Measurements from ENCODE around the gene SULT2A1.
"Not testable (repeated sequence)": the region's sequence is repeated elsewhere in the genome, so short reads cannot be mapped to it uniquely, and the experiment has no call there.

The SULT2A1 gene, protein sequence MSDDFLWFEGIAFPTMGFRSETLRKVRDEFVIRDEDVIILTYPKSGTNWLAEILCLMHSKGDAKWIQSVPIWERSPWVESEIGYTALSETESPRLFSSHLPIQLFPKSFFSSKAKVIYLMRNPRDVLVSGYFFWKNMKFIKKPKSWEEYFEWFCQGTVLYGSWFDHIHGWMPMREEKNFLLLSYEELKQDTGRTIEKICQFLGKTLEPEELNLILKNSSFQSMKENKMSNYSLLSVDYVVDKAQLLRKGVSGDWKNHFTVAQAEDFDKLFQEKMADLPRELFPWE

DNA sequence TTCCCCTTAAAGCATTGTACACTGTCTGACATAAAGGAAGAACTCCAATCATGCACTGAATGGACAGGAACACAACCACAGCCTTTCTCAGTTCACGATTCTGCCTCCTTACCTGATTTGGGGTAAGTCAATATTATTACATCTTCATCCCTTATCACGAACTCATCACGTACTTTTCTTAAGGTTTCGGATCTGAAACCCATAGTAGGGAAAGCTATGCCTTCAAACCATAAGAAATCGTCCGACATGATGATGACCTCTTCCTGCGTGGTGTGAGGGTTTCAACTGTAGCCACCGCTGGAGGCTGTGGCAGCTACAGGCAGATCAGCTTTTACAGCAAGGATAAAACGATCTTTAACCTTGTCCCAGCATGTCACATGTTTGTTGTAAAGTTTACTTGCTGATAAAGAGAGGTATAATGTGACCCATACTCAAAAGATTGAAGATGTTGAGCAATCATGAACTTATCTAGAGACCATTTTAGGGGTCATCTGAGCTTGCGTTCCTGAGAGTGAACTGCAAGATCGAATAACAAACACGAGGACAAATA lies at the start of gene SULT2A1:
Gene SULT2A1 (minus strand): TSS at position 306 of the 550 bp plus-strand sequence. CDS start 58 bp downstream, at position 248.
- no peak for DNase-seq

DNA sequence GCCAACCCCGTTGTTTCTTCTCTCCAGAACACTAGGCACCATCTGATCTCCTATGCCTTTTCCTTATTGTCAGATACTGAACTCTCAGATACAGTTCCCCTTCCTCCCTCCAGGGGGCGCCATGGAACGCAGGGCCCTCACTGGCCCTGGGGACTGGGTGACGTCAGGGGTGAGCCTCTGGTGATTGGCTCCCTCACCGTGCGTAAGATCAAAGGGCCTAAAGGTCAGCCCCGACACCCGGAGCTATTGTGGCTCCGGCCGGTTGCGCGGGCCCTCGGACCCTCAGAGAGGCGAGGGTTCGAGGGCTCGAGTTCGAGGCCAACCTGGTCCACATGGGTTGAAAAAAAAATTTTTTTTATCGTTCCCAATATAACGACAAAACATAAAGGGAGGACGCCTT lies 42.5 kb upstream of the SULT2A1 start:
- DNase-seq = not testable (repeated sequence)

DNA sequence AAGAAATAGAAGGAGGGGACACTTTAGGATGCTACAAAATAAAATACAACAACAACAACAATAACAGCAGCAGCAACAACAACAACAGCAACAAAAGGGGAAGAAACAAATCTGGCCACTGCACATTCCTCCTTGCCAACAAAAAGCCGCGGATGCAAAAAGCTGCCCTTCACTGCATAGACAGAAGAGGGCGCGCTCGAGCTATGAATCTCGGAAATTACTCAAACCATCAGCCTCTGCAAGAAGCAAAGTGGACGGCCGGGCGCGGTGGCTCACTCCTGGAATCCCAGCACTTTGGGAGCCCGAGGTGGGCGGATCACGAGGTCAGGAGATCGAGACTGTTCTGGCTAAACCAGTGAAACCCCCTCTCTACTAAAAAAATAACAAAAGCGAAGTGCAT lies 34.0 kb upstream of the SULT2A1 start:
- DNase-seq = not testable (repeated sequence)

DNA sequence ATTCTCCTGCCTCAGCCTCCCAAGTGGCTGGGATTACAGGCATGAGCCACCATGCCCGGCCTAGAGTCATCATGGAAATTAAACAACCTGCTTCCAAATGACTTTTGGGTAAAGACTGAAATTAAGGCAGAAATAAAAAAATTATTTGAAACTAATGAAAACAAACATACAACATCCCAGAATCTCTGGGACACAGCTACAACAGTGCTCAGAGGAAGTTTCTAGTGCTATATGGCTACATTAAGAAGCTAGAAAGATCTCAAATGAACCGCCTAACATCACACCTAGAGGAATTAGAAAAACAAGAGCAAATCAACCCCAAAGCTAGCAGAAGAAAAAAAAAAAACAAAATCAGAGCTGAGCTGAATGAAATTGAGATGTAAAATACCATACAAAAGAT lies 24.1 kb upstream of the SULT2A1 start:
- DNase-seq = not testable (repeated sequence)

DNA sequence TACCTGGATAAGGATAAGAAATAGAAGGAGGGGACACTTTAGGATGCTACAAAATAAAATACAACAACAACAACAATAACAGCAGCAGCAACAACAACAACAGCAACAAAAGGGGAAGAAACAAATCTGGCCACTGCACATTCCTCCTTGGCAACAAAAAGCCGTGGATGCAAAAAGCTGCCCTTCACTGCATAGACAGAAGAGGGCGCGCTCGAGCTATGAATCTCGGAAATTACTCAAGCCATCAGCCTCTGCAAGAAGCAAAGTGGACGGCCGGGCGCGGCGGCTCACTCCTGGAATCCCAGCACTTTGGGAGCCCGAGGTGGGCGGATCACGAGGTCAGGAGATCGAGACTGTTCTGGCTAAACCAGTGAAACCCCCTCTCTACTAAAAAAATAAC lies 23.2 kb upstream of the SULT2A1 start:
- not testable (repeated sequence) for DNase-seq

DNA sequence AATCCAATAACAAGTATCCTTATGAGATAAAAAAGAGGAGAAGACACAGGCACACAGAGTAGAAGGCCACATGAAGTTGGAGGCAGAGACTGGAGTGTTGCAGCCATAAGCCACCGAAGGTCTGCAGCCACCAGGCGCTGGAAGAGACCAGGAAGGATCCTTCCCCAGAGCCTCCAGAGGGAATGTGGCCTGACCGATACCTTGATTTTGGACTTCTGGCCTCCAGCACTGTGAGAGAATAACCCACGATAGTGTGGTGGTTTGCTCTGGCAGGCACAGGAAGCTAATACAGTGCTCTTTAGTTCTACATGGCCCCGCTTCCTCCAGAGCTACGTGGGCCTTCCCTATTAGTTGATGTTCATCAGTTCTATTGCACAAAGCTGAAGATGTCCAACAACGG lies 15.3 kb upstream of the SULT2A1 start:
- DNase-seq = no peak

DNA sequence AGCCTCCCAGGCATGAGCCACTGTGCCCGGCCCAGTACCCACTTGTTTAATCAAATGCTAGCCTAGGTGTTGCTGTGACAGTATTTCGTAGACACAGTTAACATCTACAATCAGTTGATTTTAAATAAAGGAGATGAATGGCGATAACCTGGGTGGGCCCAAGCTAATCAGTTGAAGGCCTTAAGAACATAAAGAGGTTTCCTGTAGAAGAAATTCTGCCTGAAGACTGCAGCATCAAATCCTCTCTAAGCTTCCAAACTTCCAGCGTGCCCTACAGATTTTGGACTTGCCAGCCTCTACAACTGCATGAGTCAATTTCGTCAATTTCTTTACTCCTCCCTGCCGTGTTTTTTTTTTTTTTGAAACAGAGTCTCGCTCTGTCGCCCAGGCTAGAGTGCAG lies 13.2 kb upstream of the SULT2A1 start:
- no peak for DNase-seq

DNA sequence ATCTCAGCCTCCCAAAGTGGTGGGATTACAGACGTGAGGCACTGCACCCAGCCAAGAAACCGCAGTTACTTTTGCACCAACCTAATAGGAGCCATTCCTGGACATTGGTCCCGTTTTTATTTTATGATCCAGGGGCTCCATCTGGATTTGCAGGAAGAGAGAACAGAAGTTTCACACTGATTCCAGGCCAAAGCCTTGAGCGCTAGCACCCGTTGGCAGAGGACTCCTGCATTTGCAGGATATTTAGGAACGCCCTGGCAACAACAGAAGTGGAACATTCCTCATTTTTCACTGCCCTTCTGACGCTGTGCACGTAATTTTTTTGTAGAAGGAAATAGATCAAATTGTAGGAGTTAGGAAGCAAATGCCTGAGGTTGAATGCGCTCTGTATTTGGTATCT lies 11.7 kb upstream of the SULT2A1 start:
- DNase-seq = no peak

DNA sequence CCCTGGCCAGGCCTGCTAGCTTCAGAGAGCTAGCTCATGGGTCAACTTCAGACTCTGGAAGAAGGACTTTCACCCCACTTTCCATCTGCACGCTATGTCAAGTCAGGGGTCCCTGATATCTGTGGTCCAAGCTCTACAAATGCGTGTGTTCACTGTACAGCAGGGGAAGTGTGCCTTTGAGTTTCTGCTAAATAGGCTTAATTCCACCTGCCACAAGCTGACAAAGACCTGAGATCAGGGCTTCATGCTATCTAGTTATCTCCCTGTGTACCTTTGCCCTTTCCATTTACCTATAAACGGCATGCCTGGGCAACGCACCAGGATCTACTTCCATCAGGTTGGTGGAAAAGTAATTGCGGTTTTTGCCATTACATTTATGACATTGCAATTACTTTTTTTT lies 10.7 kb upstream of the SULT2A1 start:
- DNase-seq = no peak

DNA sequence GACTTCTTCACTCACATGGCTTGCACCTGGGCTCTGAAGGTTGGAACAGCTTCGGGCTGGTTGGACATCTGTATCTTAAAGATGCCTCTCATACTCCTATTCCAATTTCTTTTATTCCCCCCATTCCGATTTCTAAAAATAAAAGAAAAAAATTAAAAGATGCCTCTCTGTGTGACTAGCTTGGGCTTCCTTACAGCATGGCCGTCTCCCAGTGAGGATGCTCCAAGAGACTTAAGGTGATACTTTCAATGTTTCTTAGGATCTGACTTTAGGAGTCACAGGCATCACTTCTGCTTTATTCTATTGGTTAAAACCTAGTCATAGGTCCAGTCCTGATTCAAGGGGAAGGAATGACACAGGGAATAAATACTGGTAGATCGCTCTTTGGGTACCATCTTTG lies 9.9 kb upstream of the SULT2A1 start:
- DNase-seq = no peak

DNA sequence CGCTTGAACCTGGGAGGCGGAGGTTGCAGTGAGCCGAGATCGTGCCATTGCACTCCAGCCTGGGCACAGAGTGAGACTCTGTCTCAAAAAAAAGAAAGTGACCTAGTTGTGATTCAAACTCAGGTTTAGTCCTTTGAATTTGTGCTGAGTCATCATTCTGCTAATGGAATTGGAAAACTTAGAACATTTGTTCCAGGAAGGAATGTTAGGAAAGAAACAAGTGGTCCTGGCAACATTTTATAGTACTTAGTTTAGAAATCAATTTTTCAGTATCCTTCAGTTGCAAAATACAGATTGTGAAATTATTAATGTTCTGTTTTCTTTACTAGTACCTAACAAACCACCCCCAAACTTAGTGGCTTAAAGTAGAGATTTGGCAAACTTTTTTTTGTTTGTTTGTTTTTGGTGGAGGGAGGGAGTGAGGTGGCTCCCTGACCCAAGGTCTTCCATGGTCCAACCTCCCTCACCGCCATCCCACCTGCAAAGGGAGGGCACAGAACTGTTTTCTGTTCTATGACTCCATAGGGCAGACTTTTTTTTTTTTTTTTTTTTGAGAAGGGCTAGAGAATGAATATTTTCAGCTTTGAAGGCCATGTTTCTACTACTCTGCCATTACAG lies 9.2 kb upstream of the SULT2A1 start:
- no peak for DNase-seq

DNA sequence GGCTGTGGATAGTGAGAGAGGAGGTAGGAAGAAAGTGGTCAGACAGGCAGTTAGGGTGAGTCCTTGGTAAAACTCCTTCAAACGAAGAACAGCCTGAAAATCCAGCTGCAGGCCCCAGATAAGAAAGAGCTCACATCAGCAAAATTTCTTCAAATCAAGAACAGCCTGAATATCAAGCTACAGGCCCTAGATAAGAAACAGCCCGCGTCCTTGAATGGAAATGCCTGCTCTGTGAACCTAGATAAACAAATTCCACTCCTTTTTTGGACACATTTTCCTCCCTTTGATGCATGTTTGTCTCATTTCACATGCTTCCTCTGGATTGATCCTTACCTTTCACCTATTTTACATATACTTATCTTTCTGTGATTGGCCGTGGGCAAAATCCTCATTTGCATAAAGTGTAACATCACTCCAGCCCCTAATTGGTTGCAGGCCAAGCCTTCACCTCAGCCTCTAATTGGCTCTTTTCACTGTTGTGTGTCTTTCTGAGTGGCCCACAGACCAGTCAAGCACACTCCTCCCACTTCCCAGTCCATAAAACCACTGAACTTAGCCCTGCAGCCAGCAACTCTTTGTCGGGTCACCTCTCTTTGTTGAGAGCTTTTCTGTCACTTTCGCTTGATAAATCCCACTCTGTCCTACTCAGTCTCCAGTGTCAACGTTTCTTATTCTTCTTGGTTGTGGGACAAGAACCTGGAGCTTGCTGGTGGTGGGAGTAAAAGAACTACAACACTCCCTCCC lies 6.0 kb upstream of the SULT2A1 start:
- DNase-seq = no peak

DNA sequence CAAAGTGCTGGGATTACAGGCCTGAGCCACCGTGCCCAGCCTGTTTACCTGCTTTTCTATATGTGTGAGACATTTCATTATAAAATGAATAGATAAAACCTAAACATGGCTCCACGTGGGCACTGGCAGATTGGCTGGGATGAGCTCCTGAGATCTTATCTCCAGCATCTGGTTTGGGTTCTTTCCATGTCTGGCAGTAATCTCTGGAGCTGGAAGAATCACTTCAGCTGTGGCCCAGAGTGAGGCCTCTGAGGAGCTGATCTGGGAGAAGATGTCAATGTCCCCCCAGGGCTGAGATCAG lies 5.5 kb upstream of the SULT2A1 start:
- DNase-seq = no peak

DNA sequence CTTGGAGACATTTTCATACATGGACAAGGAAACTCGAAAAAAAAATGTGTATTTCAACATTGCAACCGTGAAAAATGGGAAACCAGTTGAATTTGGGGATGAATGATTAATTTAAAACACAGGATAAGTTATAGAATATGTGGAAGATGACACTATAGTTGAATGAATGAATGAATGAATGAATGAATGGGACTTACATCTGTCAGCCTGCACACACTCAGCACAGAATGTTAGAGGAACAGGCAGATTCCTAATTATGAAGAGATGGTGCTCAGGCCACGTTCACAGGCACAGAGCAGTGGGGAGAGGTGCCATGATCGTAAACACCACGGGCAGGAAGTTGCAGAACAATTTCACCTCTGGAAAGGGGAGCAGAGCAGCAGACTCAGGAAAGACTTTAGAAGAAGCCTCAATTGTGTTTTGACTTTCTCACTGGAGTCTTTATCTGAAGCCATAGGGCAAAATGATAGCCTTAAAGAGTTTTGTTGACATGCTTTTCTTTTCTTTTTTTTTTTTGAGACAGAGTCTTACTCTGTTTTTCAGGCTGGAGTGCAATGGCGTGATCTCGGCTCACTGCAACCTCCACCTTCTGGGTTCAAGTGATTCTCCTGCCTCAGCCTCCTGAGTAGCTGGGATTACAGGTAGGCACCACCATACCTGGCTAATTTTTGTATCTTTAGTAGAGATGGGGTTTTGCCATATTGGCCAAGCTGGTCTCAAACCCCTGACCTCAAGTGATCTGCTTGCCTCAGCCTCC lies 4.9 kb upstream of the SULT2A1 start:
- DNase-seq = no peak

DNA sequence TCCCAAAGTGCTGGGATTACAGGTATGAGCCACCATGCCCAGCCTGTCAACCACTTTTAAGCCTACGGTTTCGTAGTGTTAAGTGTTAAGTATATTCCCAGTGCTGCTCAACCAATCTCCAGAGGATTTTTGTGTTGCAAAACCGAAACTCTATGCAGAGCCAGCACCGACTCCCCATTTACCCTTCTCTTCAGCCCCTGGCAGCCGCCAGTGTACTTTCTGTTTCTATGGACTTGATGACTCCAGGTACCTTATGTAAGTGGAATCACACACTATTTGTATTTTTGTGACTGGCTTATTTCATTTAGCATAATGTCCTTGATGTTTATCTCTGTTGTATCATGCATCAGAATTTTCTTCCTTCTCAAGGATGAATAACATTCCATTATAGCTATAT lies 1.1 kb downstream of the SULT2A1 start:
- no peak for DNase-seq

DNA sequence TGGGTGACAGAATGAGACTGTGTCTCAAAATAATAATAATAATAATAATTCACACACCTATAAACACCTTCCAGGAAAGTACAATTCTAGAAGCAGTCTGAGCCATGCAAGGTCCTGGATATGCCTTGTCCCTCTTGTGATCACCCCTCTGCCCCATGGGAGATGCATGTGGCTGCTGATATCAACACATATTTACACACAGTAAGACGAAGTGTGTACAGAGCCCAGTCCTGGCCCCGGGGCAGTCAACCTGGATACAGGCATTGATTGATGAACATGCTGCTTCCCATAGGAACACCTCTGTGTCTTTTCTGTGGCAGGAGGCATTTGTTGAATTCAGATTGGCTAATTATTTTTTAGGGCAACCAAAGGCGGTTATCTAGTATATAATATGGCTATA lies 3.2 kb downstream of the SULT2A1 start:
- no peak for DNase-seq

DNA sequence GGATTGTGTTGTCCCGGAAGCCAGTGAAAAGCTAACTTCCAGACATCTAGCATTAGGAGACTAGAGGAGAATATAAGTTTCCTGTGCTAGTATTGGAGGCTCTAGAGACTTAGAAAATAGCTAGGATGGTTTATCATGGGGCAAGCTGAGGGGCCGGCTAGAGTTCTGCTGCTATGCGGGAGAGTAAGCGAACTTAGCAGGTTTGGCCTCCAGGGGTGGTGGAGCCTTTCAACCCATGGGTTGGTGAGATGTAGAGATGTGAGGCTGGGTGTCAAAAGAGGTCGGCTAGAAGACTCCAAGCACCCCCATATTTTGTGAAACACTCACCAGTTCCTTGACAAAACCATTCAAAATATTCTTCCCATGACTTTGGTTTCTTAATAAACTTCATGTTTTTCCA lies 4.4 kb downstream of the SULT2A1 start:
- DNase-seq = no peak

DNA sequence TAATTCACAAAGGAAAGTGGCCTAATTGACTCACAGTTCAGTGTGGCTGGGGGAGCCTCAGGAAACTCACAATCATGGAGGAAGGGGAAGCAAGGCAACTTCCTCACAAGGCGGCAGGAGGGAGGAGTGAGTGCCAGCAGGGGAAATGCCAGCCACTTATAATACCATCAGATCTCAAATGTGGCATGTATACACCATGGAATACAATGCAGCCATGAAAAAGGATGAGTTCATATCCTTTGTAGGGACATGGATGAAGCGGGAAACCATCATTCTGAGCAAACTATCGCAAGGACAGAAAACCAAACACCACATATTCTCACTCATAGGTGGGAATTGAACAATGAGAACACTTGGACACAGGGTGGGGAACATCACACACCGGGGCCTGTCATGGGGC lies 6.7 kb downstream of the SULT2A1 start:
- DNase-seq = not testable (repeated sequence)

DNA sequence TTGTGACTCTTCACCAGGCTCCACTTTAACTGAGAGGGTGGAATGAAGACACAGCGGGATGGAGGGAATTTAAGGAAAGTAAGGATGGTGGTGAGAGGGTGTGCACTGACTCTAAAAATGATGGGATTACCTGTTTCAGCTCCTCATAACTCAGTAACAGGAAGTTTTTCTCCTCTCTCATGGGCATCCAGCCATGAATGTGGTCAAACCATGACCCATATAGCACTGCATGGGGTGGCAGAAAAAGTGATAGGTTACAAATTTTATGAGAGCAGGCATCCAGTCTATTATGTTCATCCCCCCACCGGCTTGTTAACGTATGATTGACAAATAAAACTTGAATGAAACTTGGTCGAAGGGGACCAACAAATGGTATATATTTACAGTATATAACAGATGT lies 7.2 kb downstream of the SULT2A1 start:
- no peak for DNase-seq

DNA sequence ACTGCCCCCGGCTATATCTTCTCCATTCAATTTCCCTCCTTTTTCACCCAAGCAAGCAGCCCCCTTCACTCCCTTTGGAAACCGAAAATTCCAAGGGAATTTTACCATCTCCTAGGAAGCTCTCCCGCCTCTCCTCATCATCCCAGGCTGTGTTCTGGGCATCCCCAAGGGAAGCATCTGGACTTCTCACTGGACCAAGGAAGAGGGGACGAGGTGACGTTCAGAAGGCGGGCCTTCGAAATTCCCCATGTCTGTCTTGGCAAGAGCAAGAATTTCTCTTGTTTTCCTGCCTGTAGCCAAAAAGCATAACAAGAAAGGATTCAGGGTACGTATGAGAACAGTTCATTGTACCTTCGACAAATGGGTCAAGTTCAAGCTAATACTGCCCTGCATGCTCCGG lies 20.9 kb downstream of the SULT2A1 start:
- no peak for DNase-seq

DNA sequence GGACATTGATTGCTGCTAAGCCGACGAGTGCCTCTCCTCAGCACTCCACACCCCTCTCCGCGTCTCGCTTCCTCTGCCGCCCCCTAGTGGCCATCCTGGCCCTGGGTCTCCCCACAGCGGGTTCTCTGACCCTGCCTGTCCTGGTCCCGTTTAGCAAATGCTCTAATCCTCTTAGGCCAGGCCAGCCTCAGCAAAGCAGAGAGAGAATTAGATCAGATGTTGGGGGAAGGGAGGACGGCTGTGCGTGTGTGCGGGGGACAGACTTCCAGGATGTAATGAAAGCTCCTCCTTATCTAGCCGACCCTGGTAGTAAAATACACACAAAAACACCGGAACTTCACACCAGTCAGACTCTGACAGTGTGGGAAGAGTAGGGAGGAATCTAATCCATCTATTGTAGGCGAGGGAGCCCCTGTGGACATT lies 22.6 kb downstream of the SULT2A1 start:
- peak; percentile 27 for DNase-seq

DNA sequence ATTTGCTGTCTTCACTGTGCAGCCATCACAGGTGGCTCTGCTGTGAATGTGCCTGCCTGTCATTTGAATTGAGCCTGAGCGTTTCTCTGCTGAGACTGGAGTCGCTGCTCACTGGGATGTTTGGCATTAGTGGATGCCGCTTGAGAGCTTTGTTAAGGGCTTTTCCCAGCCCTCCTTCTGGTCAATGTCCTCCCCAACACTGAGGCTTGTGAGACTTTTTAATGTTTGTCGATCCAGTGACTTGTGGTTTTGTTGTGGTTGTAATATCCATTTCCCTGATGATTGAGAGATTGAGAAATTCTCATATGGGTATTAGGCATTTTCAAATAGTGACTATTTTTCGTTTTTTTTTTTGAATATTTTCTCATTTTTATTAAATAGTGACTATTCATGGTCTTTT lies 24.5 kb downstream of the SULT2A1 start:
- DNase-seq = no peak

DNA sequence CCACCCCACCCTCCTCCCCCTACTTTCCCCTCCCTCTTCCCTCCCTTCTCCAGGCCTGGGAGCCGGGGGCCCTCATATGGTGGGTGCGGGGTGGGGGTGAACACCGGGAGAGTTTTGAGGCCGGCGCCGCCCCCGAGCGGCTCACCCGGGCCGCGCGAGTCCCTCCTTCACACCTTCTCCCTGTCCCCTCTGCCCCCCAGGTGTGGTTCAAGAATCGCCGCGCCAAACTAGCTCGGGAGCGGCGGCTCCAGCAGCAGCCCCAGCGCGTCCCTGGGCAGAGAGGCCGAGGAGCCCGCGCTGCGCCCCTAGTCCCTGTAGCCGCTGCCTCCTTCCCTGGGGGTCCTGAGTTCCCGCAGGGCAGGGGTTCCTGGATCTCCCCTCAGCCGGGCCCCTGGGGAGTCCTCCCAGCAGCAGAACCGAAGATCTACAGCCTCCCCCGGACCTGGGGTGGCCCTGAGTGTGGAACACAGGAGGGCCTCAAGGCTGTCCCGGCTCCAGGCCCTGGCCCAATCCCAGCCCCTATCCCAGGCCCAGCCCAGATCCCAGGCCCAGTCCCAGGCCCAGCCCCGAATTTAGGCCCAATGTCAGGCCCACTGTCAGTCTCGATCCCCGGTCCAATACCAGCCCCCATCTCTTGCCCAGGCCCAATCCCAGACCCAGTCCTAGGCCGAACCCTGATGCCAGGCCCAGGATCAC lies 25.4 kb downstream of the SULT2A1 start:
- DNase-seq = no peak

All from DMS79 treated with DMSO at 0.1 percent for 48 hours (cell line).